K562 (cell line): Measurements from ENCODE around the gene TBC1D1. TPM values are rescaled to one million over a fixed set of nuclear protein-coding genes. Genes with fewer than 3 reads are reported as not detected.

Source experiments
- ATAC-seq: fragments of 200-7000 bp; cut with Tn5 transposase; 3 replicates; pipeline ENCODE4 v1.9.1; 2020; ENCODE audit warnings: moderate library complexity
- BruUV-seq: library from RNA; stranded (reverse); fragments of 400-500 nt; replicated peaks from 2 replicates; lab custom pipeline; 2021; lab: Mats Ljungman, UMichigan
- CTCF ChIA-PET: fragments of 300-600 bp; formaldehyde crosslinking; extraction: SDS; loops from one replicate; lab custom pipeline; 2021; ENCODE audit warnings: low intra/inter-chr PET ratio; lab: Yijun Ruan, JAX
- POLR2A ChIA-PET: fragments of 300-600, 350-650 bp; sonication (Branson Sonifier 250); formaldehyde crosslinking; extraction: SDS; loops from one replicate; lab custom pipeline; 2021; ENCODE audit warnings: antibody characterized with exemption, inconsistent platforms; lab: Yijun Ruan, JAX
- DNase-seq, 4 experiments: peaks; one replicate each; pipeline versions ENCODE4 v3.0.0 to v3.0.0-alpha.2; 2011 to 2018; ENCODE audit warnings: low spot score in 3 of 4, mixed read lengths in 3 of 4; ENCODE audit errors: extremely low read depth in 1 of 4
- FAIRE-seq: peaks from 2 replicates; lab custom pipeline; 2011; peaks lifted over from hg19 to GRCh38; lab: Jason Lieb, UNC
- H2AFZ ChIP-seq: 2 replicates; pipeline ENCODE4 v1.6.0; 2011; ENCODE audit warnings: low read depth, low read length, control low read depth, inconsistent platforms
- H3K27ac ChIP-seq: fragments of 200-600 bp; 3 replicates; pipeline ENCODE4 v1.8.0; 2011; ENCODE audit warnings: low read depth, mild to moderate bottlenecking, control low read depth, inconsistent platforms, low read length, moderate library complexity, mixed read lengths; ENCODE audit errors: extremely low read depth
- H3K27me3 ChIP-seq, 2 experiments: fragments of 300-600 bp in 1 of 2; 2 replicates in 1 of 2; 3 replicates in 1 of 2; pipeline versions ENCODE4 v1.6.0 to v1.8.0; 2011; ENCODE audit warnings: inconsistent platforms in 2 of 2, low read length in 2 of 2, mild to moderate bottlenecking in 1 of 2, mixed read lengths in 1 of 2, moderate library complexity in 1 of 2; ENCODE audit not compliant: control insufficient read depth in 2 of 2, insufficient read depth in 2 of 2
- H3K36me3 ChIP-seq: fragments of 300-600 bp; 3 replicates; pipeline ENCODE4 v1.8.0; 2011; ENCODE audit warnings: mild to moderate bottlenecking, low read length, inconsistent platforms; ENCODE audit not compliant: control insufficient read depth, insufficient read depth
- H3K4me1 ChIP-seq, 2 experiments: fragments of 200-600 bp in 1 of 2; replicated peaks in 1 of 2; 2 replicates in 1 of 2; 3 replicates in 1 of 2; pipeline versions ENCODE4 v1.5.1 to v1.8.0; 2011; ENCODE audit warnings: inconsistent platforms in 2 of 2, low read length in 2 of 2, mild to moderate bottlenecking in 1 of 2, mixed read lengths in 1 of 2, moderate library complexity in 1 of 2; ENCODE audit not compliant: control insufficient read depth in 2 of 2, insufficient read depth in 2 of 2
- H3K4me2 ChIP-seq: 2 replicates; pipeline ENCODE4 v1.6.1; 2011; ENCODE audit warnings: low read length, control low read depth, inconsistent platforms, mixed read lengths; ENCODE audit not compliant: insufficient read depth
- H3K4me3 ChIP-seq: fragments of 200-600 bp; sonication (generic), shearing (Covaris generic); 2 replicates; pipeline ENCODE4 v1.5.1; 2016; ENCODE audit warnings: control low read depth, inconsistent platforms
- H3K79me2 ChIP-seq: fragments of 200-600 bp; 3 replicates; pipeline ENCODE4 v1.8.0; 2011; ENCODE audit warnings: low read length, inconsistent platforms; ENCODE audit not compliant: control insufficient read depth, insufficient read depth
- H3K9ac ChIP-seq, 2 experiments: 2 replicates each; pipeline versions ENCODE4 v1.6.0 to v1.6.1; 2011; ENCODE audit warnings: low read depth in 2 of 2, low read length in 2 of 2, control low read depth in 1 of 2, inconsistent platforms in 1 of 2, mild to moderate bottlenecking in 1 of 2, mixed read lengths in 1 of 2; ENCODE audit not compliant: insufficient read depth in 1 of 2
- H3K9me1 ChIP-seq: one replicate; pipeline ENCODE4 v1.6.0; 2011; ENCODE audit warnings: inconsistent platforms, mild to moderate bottlenecking, low read length, moderate library complexity; ENCODE audit not compliant: control insufficient read depth, insufficient read depth
- H3K9me3 ChIP-seq: replicated peaks from 2 replicates; pipeline ENCODE4 v1.5.1; 2011; ENCODE audit warnings: low read depth, low read length, inconsistent platforms; ENCODE audit not compliant: control insufficient read depth, insufficient read depth
- H4K20me1 ChIP-seq: replicated peaks from 2 replicates; pipeline ENCODE4 v1.6.1; 2011; ENCODE audit warnings: low read length, inconsistent platforms, mixed read lengths; ENCODE audit not compliant: control insufficient read depth, insufficient read depth
- ATF6 ChIP-seq: sonication (generic); formaldehyde crosslinking; IDR thresholded peaks from 2 replicates; pipeline ENCODE4 v1.4.0; 2020; ENCODE audit warnings: mild to moderate bottlenecking, missing genetic modification reagents
- EP400 ChIP-seq: fragments of 450-650 bp; IDR thresholded peaks from 2 replicates; pipeline ENCODE4 v1.6.1; 2017; ENCODE audit warnings: antibody characterized with exemption, mild to moderate bottlenecking, moderate library complexity
- HINFP ChIP-seq: fragments of 450-650 bp; conservative IDR thresholded peaks from 2 replicates; pipeline ENCODE4 v1.6.1; 2016; ENCODE audit warnings: missing genetic modification characterization, low read depth, mild to moderate bottlenecking, control low read depth, missing compliant biosample characterization
- JUNB ChIP-seq: fragments of 450-650 bp; formaldehyde crosslinking; conservative IDR thresholded peaks from 2 replicates; pipeline ENCODE4 v1.4.0; 2020; ENCODE audit warnings: mild to moderate bottlenecking
- PCBP1 ChIP-seq: fragments of 200-400 bp; formaldehyde crosslinking; IDR thresholded peaks from 2 replicates; pipeline ENCODE4 v1.6.1; 2018; ENCODE audit warnings: mild to moderate bottlenecking, low read depth, low read length; ENCODE audit not compliant: poor library complexity, severe bottlenecking
- STAT6 ChIP-seq: sonication (generic); formaldehyde crosslinking; IDR thresholded peaks from 2 replicates; pipeline ENCODE4 v1.8.1; 2023; ENCODE audit warnings: mild to moderate bottlenecking, missing genetic modification reagents
- U2AF1 ChIP-seq: fragments of 200-400 bp; formaldehyde crosslinking; optimal IDR thresholded peaks from 2 replicates; pipeline ENCODE3; 2017; ENCODE audit warnings: mild to moderate bottlenecking, low read depth, low read length, moderate library complexity
- ZFP30 ChIP-seq: fragments of 250-450 bp; sonication (Bioruptor Pico); IDR thresholded peaks from 2 replicates; pipeline ENCODE4 v1.8.0; 2022; ENCODE audit warnings: moderate library complexity, mild to moderate bottlenecking, inconsistent platforms, borderline replicate concordance
- ZNF316 ChIP-seq: fragments of 450-650 bp; IDR thresholded peaks from 2 replicates; pipeline ENCODE4 v1.6.1; 2016
- WGBS: fragments of 100-300 bp; shearing (Covaris generic); methylation state at CpG from one replicate; pipeline ENCODE4 v1.1.6; 2016; ENCODE audit warnings: low coverage, mixed read lengths; ENCODE audit not compliant: insufficient coverage; ENCODE audit errors: missing lambda C conversion rate; 5-methylcytosine and 5-hydroxymethylcytosine counted together
- in situ Hi-C: fragments of 300-500 bp; cut with MboI; formaldehyde crosslinking; loops from 4 replicates; pipeline ENCODE4 v1.15.0; 2018; ENCODE audit warnings: inconsistent platforms, mixed read lengths
- intact Hi-C: fragments of 100-400 bp; cut with micrococcal nuclease; formaldehyde crosslinking; loops from 2 replicates; pipeline ENCODE4 v1.14.2; 2022
- polyA plus RNA-seq, 8 experiments: library from polyadenylated mRNA; depleted of rRNA in 4 of 8; stranded (reverse) in 5 of 8; unstranded in 3 of 8; fragments of >200 nt; fragmentation: Nextera tagmentation in 2 of 8; fragmentation: Illumina TruSeq in 1 of 8; extraction: Ambion mirVana in 2 of 8; extraction: Trizol in 1 of 8; gene quantifications; 2 replicates each; pipeline versions ENCODE4 v1.2.1 to v1.2.3, GENCODE V29; 2011 to 2014; ENCODE audit warnings: inconsistent platforms in 1 of 8, missing spikeins in 1 of 8
- total RNA-seq, 7 experiments: library from RNA; depleted of rRNA in 6 of 7; stranded (reverse); fragments of >200 nt in 6 of 7; fragmentation: Illumina TruSeq in 2 of 7; extraction: Trizol in 2 of 7; gene quantifications; 2 replicates each; pipeline versions ENCODE4 v1.2.1 to v1.2.3, GENCODE V29; 2011 to 2021; ENCODE audit warnings: low replicate concordance in 1 of 7
- TF ChIP-seq, protein P1 (sequence below): fragments of 250-450 bp; sonication (Bioruptor Pico); IDR thresholded peaks from 2 replicates; pipeline ENCODE4 v1.5.0; 2020; ENCODE audit warnings: mild to moderate bottlenecking

The TBC1D1 gene
- total and polyA plus RNA-seq, 9 of the 15 experiments (the other 6 are each of a cell fraction or from before 2014, with no cell fraction given), result 0.59 to 14.2 (median 8.8) TPM

DNA sequence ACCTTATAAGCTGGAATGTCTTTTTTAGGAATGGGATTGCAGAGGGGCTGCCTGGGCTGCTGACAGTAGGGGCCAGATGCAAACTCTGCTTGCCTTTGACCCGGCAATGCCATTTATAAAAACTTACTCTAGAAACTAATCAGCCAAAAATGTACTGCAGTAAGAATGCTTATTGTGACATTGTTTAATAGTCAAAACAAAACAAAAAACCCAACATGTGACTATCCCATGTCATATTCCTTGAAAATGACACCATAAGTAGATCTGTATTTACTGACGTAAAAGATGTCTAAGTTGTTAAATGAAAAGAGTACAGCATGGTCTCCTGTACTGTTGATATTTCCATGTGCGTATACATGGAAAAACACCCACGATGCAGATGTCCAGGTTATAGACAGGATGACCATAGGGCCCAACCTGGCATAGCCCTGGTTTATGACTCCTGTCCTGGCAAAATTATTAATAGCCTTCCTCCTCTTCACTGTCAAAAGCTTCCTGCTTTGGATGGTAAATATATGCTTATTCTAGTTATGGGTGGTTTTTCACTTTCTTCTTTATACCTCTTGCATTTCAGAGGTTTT is 208.2 kb downstream of the TBC1D1 start:
- BruUV-seq, result no TSS peak
- TF ChIP-seq ZNF316 (no peak), HINFP (tag) (no peak), ZFP30 (no peak), STAT6 (CRISPR knock-in tag) (no peak), U2AF1 (no peak), ATF6 (CRISPR knock-in tag) (no peak), EP400 (no peak), PCBP1 (no peak), JUNB (CRISPR knock-in tag) (no peak)
- TF ChIP-seq, protein P1, sequence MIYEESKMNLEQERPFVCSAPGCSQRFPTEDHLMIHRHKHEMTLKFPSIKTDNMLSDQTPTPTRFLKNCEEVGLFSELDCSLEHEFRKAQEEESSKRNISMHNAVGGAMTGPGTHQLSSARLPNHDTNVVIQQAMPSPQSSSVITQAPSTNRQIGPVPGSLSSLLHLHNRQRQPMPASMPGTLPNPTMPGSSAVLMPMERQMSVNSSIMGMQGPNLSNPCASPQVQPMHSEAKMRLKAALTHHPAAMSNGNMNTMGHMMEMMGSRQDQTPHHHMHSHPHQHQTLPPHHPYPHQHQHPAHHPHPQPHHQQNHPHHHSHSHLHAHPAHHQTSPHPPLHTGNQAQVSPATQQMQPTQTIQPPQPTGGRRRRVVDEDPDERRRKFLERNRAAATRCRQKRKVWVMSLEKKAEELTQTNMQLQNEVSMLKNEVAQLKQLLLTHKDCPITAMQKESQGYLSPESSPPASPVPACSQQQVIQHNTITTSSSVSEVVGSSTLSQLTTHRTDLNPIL (CRISPR knock-in tag), result no peak
- TF ChIP-seq, all 486 proteins: peak for 0
- H3K36me3 ChIP-seq, result no peaks in the 10 kb centered on the region
- FAIRE-seq (no peak), DNase-seq (no peak), ATAC-seq (no peak)
- no peak overlapping the region for H3K4me3 ChIP-seq
- no peak overlapping the region for H3K4me2 ChIP-seq
- H3K4me1 ChIP-seq, result no peaks in the 10 kb centered on the region; a peak in 1 of 5 replicates
- WGBS, result 29% methylated on average over 4 of the region's 4 CpGs
- H3K79me2 ChIP-seq, result no peaks in the 10 kb centered on the region
- intact Hi-C loops, result no loop called here
- no peak overlapping the region for H3K9ac ChIP-seq
- in situ Hi-C loops, result no loop called here
- H3K27ac ChIP-seq, result no peak overlapping the region
- H3K9me3 ChIP-seq, result no peaks in the 10 kb centered on the region
- no peaks in the 10 kb centered on the region for H3K9me1 ChIP-seq
- H4K20me1 ChIP-seq, result no peaks in the 10 kb centered on the region
- ChIA-PET CTCF (no interaction called here), POLR2A (interaction anchor here (0.6 kb wide), 1 partner anchor 30 kb away, joined by 4 read pairs; no protein-coding TSS in a partner anchor)
- H2AFZ ChIP-seq, result no peak overlapping the region
- H3K27me3 ChIP-seq, result peaks cover 2 to 6% of the 10 kb centered on the region in 2 experiments; a peak in 4 of 5 replicates
